ENCODE measurements around the gene PMS1.
"Not testable (repeated sequence)": the region's sequence is repeated elsewhere in the genome, so short reads cannot be mapped to it uniquely, and the experiment has no call there.

DNA sequence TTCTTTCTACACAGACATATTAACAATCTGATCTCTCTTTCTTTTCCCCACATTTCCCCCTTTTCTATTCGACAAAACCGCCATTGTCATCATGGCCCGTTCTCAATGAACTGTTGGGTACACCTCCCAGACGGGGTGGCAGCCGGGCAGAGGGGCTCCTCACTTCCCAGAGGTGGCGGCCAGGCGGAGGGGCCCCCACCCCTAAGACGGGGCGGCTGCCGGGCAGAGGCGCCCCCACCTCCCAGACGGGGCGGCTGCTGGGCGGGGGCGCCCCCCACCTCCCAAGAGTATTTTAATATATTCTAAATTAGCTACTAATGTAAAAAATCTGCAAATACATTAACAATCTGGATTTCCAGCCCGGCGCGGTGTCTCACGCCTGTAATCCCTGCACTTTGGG lies 24.1 kb upstream of the PMS1 start:
- TF ChIP-seq, protein P1, sequence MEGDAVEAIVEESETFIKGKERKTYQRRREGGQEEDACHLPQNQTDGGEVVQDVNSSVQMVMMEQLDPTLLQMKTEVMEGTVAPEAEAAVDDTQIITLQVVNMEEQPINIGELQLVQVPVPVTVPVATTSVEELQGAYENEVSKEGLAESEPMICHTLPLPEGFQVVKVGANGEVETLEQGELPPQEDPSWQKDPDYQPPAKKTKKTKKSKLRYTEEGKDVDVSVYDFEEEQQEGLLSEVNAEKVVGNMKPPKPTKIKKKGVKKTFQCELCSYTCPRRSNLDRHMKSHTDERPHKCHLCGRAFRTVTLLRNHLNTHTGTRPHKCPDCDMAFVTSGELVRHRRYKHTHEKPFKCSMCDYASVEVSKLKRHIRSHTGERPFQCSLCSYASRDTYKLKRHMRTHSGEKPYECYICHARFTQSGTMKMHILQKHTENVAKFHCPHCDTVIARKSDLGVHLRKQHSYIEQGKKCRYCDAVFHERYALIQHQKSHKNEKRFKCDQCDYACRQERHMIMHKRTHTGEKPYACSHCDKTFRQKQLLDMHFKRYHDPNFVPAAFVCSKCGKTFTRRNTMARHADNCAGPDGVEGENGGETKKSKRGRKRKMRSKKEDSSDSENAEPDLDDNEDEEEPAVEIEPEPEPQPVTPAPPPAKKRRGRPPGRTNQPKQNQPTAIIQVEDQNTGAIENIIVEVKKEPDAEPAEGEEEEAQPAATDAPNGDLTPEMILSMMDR (IDR thresholded peaks at IDR 0.05): not testable (repeated sequence)
- TF ChIP-seq POLR2A (IDR thresholded peaks at IDR 0.05): not testable (repeated sequence)

Measured in gastroesophageal sphincter (tissue), 3 donors.